Kidney (tissue), 14 donors: Measurements from ENCODE around the gene ATG16L1. TPM values are rescaled to one million over a fixed set of nuclear protein-coding genes. Genes with fewer than 3 reads are reported as not detected.

Experiments used
- DNase-seq, 5 donors: peaks; one replicate each; pipeline ENCODE4 v3.0.0-alpha.2; 2013 to 2020
- FAIRE-seq: peaks from 2 replicates; lab custom pipeline; 2012; peaks lifted over from hg19 to GRCh38; lab: Jason Lieb, UNC
- H3K27ac ChIP-seq, 2 donors: one replicate each; pipeline ENCODE4 v1.7.0; 2013; ENCODE audit warnings: low read depth in 2 of 2, low read length in 2 of 2, inconsistent platforms in 1 of 2
- H3K27me3 ChIP-seq: one replicate; pipeline ENCODE4 v1.7.1; 2013; ENCODE audit warnings: low read length, inconsistent platforms; ENCODE audit not compliant: control insufficient read depth, insufficient read depth
- H3K36me3 ChIP-seq, 3 donors: one replicate each; pipeline versions ENCODE4 v1.7.0 to v1.7.1; 2013; ENCODE audit warnings: low read length in 3 of 3, control low read depth in 1 of 3, inconsistent platforms in 1 of 3; ENCODE audit not compliant: insufficient read depth in 3 of 3, control insufficient read depth in 2 of 3
- H3K4me1 ChIP-seq, 3 donors: one replicate each; pipeline versions ENCODE4 v1.7.0 to v1.7.1; 2013; ENCODE audit warnings: low read length in 3 of 3, inconsistent platforms in 1 of 3, low read depth in 1 of 3; ENCODE audit not compliant: control insufficient read depth in 2 of 3, insufficient read depth in 2 of 3
- H3K4me3 ChIP-seq, 3 donors: one replicate each; pipeline versions ENCODE4 v1.7.0 to v1.8.1; 2013; ENCODE audit warnings: low read length in 3 of 3, control low read depth in 1 of 3, inconsistent platforms in 1 of 3
- H3K9ac ChIP-seq, 3 donors: one replicate each; pipeline versions ENCODE4 v1.7.0 to v1.7.1; 2013; ENCODE audit warnings: low read length in 3 of 3, control low read depth in 1 of 3, inconsistent platforms in 1 of 3
- H3K9me3 ChIP-seq, 3 donors: one replicate each; pipeline versions ENCODE4 v1.7.0 to v1.7.1; 2013; ENCODE audit warnings: low read length in 3 of 3, control low read depth in 1 of 3, inconsistent platforms in 1 of 3; ENCODE audit not compliant: control insufficient read depth in 2 of 3, insufficient read depth in 1 of 3
- intact Hi-C: fragments of 100-400 bp; cut with DNase I; formaldehyde crosslinking; loops from one replicate; pipeline ENCODE4 v1.11.1; 2022
- polyA plus RNA-seq: library from polyadenylated mRNA; stranded (reverse); fragments of 350-450 nt; fragmentation: Illumina TruSeq; extraction: RNeasy Lipid Tissue Mini Kit (QIAGEN cat#74804); gene quantifications from one replicate; pipeline ENCODE4 v1.2.3, GENCODE V29; 2014; ENCODE audit warnings: low read depth, low replicate concordance; ENCODE audit not compliant: insufficient read depth
- total RNA-seq: library from RNA; stranded (reverse); fragmentation: NEBNext Ultra II Directional; extraction: Animal tissue kit (Norgen Biotek cat#: 25700); gene quantifications from one replicate; pipeline ENCODE4 v1.2.1, GENCODE V29; 2021
- TF ChIP-seq, protein P1 (sequence below): IDR thresholded peaks from 3 replicates; pipeline ENCODE4 v1.5.1; 2012; ENCODE audit warnings: mild to moderate bottlenecking, moderate library complexity, borderline replicate concordance; ENCODE audit not compliant: insufficient read depth; ENCODE audit errors: extremely low read depth
- donor health status: control.
- donor health status: control.
- donor health status: control.
- donor health status: control.
- donor health status: control.
- donor health status: DM: yes; HTN: yes; CAD: no.
- donor health status: Normal renal cell carcinoma (clear cell type).

ATG16L1 gene
- total and polyA plus RNA-seq, 2 donors from 2014 or later, result 11.7 to 30.8 TPM

GRCh38 chr2:233280114-233280693 is 28.7 kb downstream of the ATG16L1 start:
- Histone ChIP-seq H3K9ac (no peak overlapping the region), H3K36me3 (peaks cover 2 to 52% (median 50%) of the 10 kb centered on the region in 3 donors), H3K4me3 (no peak overlapping the region), H3K4me1 (no peaks in the 10 kb centered on the region), H3K27me3 (no peaks in the 10 kb centered on the region), H3K9me3 (no peaks in the 10 kb centered on the region), H3K27ac (no peak overlapping the region)
- DNase-seq (no peak), FAIRE-seq (no peak)
- intact Hi-C loops, result no loop called here
- TF ChIP-seq, protein P1, sequence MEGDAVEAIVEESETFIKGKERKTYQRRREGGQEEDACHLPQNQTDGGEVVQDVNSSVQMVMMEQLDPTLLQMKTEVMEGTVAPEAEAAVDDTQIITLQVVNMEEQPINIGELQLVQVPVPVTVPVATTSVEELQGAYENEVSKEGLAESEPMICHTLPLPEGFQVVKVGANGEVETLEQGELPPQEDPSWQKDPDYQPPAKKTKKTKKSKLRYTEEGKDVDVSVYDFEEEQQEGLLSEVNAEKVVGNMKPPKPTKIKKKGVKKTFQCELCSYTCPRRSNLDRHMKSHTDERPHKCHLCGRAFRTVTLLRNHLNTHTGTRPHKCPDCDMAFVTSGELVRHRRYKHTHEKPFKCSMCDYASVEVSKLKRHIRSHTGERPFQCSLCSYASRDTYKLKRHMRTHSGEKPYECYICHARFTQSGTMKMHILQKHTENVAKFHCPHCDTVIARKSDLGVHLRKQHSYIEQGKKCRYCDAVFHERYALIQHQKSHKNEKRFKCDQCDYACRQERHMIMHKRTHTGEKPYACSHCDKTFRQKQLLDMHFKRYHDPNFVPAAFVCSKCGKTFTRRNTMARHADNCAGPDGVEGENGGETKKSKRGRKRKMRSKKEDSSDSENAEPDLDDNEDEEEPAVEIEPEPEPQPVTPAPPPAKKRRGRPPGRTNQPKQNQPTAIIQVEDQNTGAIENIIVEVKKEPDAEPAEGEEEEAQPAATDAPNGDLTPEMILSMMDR, result no peak

- no peak overlapping the region for H3K4me3 ChIP-seq
- H3K9ac ChIP-seq, result no peak overlapping the region
- H3K36me3 ChIP-seq, result peaks cover 2 to 56% (median 47%) of the 10 kb centered on the region in 3 donors
- intact Hi-C loops, result no loop called here
- no peak for FAIRE-seq
- DNase-seq, result no peak
- H3K27me3 ChIP-seq, result no peaks in the 10 kb centered on the region
- TF ChIP-seq, protein P1, result no peak
- H3K9me3 ChIP-seq, result no peaks in the 10 kb centered on the region
- H3K27ac ChIP-seq, result no peak overlapping the region
- no peaks in the 10 kb centered on the region for H3K4me1 ChIP-seq
Observed at GRCh38 chr2:233281553-233281952, 30.1 kb downstream of the ATG16L1 start.

DNA sequence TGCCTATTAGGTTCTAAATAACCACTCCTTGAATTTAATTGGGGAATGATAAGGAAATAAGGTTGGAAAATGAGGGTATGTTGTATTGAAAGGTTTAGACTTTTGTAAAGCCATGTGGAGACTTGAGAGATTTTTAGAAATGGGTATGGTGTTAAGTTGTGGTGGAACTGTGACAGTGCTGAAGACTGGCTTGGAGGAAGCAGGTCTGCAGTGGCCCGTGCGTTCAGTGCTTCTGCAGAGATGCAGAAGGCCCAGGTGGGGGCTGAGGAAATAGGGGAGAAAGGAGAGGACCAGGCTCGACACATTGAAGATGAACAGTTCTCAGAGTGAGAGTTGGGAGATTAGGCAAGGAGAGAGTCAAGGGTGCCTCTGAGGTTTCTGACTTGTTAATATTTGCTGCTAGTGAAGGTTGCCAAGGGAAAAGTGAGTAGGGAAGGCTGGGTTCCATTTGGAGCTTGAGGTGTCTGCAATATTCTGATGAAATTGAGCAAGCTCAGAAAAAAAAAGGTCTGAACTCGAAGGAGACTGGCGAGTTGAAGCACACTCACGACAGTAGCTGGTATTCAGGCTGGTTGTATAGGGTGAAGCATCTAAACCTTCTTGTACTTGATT is 30.6 kb downstream of the ATG16L1 start:
- Histone ChIP-seq H3K9ac (no peak overlapping the region), H3K4me1 (no peaks in the 10 kb centered on the region), H3K9me3 (no peaks in the 10 kb centered on the region), H3K27me3 (no peaks in the 10 kb centered on the region), H3K27ac (no peak overlapping the region), H3K4me3 (no peak overlapping the region), H3K36me3 (peaks cover 2 to 56% (median 49%) of the 10 kb centered on the region in 3 donors)
- TF ChIP-seq, protein P1, result no peak
- intact Hi-C loops, result no loop called here
- DNase-seq (no peak), FAIRE-seq (no peak)
